Uterus (tissue), 2 donors: Measurements from ENCODE around the gene ASXL3.

Experiments used
- CTCF ChIP-seq, 4 experiments: fragments of 200-600 bp in 2 of 4; fragments of 450-650 bp in 2 of 4; sonication (generic) in 2 of 4; IDR thresholded peaks; one replicate each; pipeline ENCODE4 v1.5.1; 2016 to 2019; ENCODE audit warnings: antibody characterized with exemption in 4 of 4, mild to moderate bottlenecking in 2 of 4, moderate library complexity in 1 of 4
- POLR2A ChIP-seq, 2 donors: fragments of 450-650 bp; IDR thresholded peaks; one replicate each; pipeline ENCODE4 v1.6.1; 2016; ENCODE audit warnings: antibody characterized with exemption in 2 of 2, mild to moderate bottlenecking in 1 of 2, moderate library complexity in 1 of 2

GRCh38 chr18:33755391-33755790 lies 177.4 kb downstream of the ASXL3 start:
- TF ChIP-seq POLR2A (IDR thresholded peaks at IDR 0.05) = no peak
- no peak for TF ChIP-seq CTCF (IDR thresholded peaks at IDR 0.05)
